HepG2 (cell line): Measurements from ENCODE around the gene NAPSA. TPM values are rescaled to one million over a fixed set of nuclear protein-coding genes. Genes with fewer than 3 reads are reported as not detected.

Source experiments
- ATAC-seq: fragments of 200-7000 bp; cut with Tn5 transposase; 3 replicates; pipeline ENCODE4 v1.9.1; 2020; ENCODE audit warnings: mild to moderate bottlenecking, moderate library complexity
- BruUV-seq: library from RNA; stranded (reverse); fragments of 400-500 nt; replicated peaks from 2 replicates; lab custom pipeline; 2021; lab: Mats Ljungman, UMichigan
- CTCF ChIA-PET: fragments of 300-600 bp; formaldehyde crosslinking; extraction: SDS; loops from one replicate; lab custom pipeline; 2021; ENCODE audit warnings: low total read pairs, inconsistent platforms, low intra/inter-chr PET ratio; lab: Yijun Ruan, JAX
- POLR2A ChIA-PET: fragments of 350-600 bp; sonication (Branson Sonifier 250); formaldehyde crosslinking; loops from one replicate; lab custom pipeline; 2020; ENCODE audit warnings: antibody characterized with exemption, inconsistent platforms; lab: Yijun Ruan, JAX
- DNase-seq: peaks from one replicate; pipeline ENCODE4 v3.0.0-alpha.2; 2015; ENCODE audit warnings: low spot score
- FAIRE-seq: peaks from 3 replicates; lab custom pipeline; 2011; peaks lifted over from hg19 to GRCh38; lab: Jason Lieb, UNC
- H2AFZ ChIP-seq: one replicate; pipeline ENCODE4 v1.6.1; 2011; ENCODE audit warnings: low read length, inconsistent platforms
- H3K27ac ChIP-seq: fragments of 300-600 bp; 3 replicates; pipeline ENCODE4 v1.8.0; 2011; ENCODE audit warnings: mixed run types, mild to moderate bottlenecking, mixed read lengths, low read length, inconsistent platforms; ENCODE audit not compliant: insufficient read depth; ENCODE audit errors: extremely low read length
- H3K27me3 ChIP-seq, 2 experiments: fragments of 200-600 bp in 1 of 2; 2 replicates in 1 of 2; 3 replicates in 1 of 2; pipeline versions ENCODE4 v1.6.0 to v1.8.0; 2011; ENCODE audit warnings: low read length in 2 of 2, mild to moderate bottlenecking in 2 of 2, moderate library complexity in 2 of 2, inconsistent platforms in 1 of 2; ENCODE audit not compliant: insufficient read depth in 2 of 2, control insufficient read depth in 1 of 2
- H3K36me3 ChIP-seq, 2 experiments: fragments of 200-600 bp in 1 of 2; replicated peaks in 1 of 2; 2 replicates in 1 of 2; 3 replicates in 1 of 2; pipeline versions ENCODE4 v1.5.1 to v1.8.0; 2011; ENCODE audit warnings: low read length in 2 of 2, inconsistent platforms in 1 of 2; ENCODE audit not compliant: insufficient read depth in 2 of 2, control insufficient read depth in 1 of 2
- H3K4me1 ChIP-seq: 2 replicates; pipeline ENCODE4 v1.5.1; 2012; ENCODE audit warnings: low read length, inconsistent platforms; ENCODE audit not compliant: insufficient read depth
- H3K4me2 ChIP-seq: 2 replicates; pipeline ENCODE4 v1.6.0; 2011; ENCODE audit warnings: low read depth, low read length, inconsistent platforms
- H3K4me3 ChIP-seq, 3 experiments: fragments of 200-600 bp in 1 of 3; sonication (generic), shearing (Covaris generic) in 1 of 3; replicated peaks in 1 of 3; 2 replicates each; pipeline ENCODE4 v1.5.1; 2011 to 2016; ENCODE audit warnings: low read length in 3 of 3, inconsistent platforms in 2 of 3, low read depth in 2 of 3, mild to moderate bottlenecking in 2 of 3, control low read depth in 1 of 3, mixed read lengths in 1 of 3; ENCODE audit not compliant: insufficient read depth in 1 of 3
- H3K79me2 ChIP-seq: one replicate; pipeline ENCODE4 v1.6.1; 2011; ENCODE audit warnings: low read length, inconsistent platforms; ENCODE audit not compliant: insufficient read depth
- H3K9ac ChIP-seq: 2 replicates; pipeline ENCODE4 v1.6.0; 2011; ENCODE audit warnings: mild to moderate bottlenecking, low read depth, low read length, inconsistent platforms; ENCODE audit not compliant: insufficient read depth
- H3K9me3 ChIP-seq: 2 replicates; pipeline ENCODE4 v1.5.1; 2012; ENCODE audit warnings: mild to moderate bottlenecking, low read length
- H4K20me1 ChIP-seq: 2 replicates; pipeline ENCODE4 v1.6.0; 2011; ENCODE audit warnings: inconsistent platforms, mild to moderate bottlenecking, low read length, moderate library complexity; ENCODE audit not compliant: insufficient read depth
- CHCHD3 ChIP-seq: sonication (generic); formaldehyde crosslinking; IDR thresholded peaks from 2 replicates; pipeline ENCODE4 v1.8.0; 2022; ENCODE audit warnings: mild to moderate bottlenecking, missing genetic modification reagents, moderate library complexity
- FOSL1 ChIP-seq: sonication (generic); formaldehyde crosslinking; IDR thresholded peaks from 2 replicates; pipeline ENCODE4 v1.9.0; 2021; ENCODE audit warnings: missing genetic modification reagents, borderline replicate concordance
- HNRNPLL ChIP-seq: fragments of 200-400 bp; formaldehyde crosslinking; IDR thresholded peaks from 2 replicates; pipeline ENCODE4 v1.6.1; 2017; ENCODE audit warnings: mild to moderate bottlenecking, low read depth, low read length; ENCODE audit not compliant: poor library complexity, severe bottlenecking
- HOXA3 ChIP-seq: sonication (generic); formaldehyde crosslinking; IDR thresholded peaks from 2 replicates; pipeline ENCODE4 v1.5.0; 2020; ENCODE audit warnings: missing genetic modification reagents
- MXI1 ChIP-seq: IDR thresholded peaks from 3 replicates; pipeline ENCODE4 v1.6.1; 2012; ENCODE audit warnings: low read depth, low read length, inconsistent platforms, borderline replicate concordance
- POLR2AphosphoS5 ChIP-seq: IDR thresholded peaks from 2 replicates; pipeline ENCODE4 v1.6.1; 2012; ENCODE audit warnings: low read depth, low read length
- STAG1 ChIP-seq: sonication (generic); formaldehyde crosslinking; IDR thresholded peaks from 2 replicates; pipeline ENCODE4 v1.4.0; 2020; ENCODE audit warnings: missing genetic modification reagents
- WGBS: methylation state at CpG from one replicate; pipeline ENCODE4 v1.1.6; 2017; ENCODE audit warnings: low lambda C conversion rate; 5-methylcytosine and 5-hydroxymethylcytosine counted together
- in situ Hi-C: cut with HindIII; loops from 2 replicates; pipeline ENCODE4 v1.10.0; 2017; ENCODE audit warnings: low pct_unique_long_range_greater_than_20kb; ENCODE audit not compliant: extremely low pct_ligation_motif_present
- intact Hi-C: fragments of 100-400 bp; cut with micrococcal nuclease; formaldehyde crosslinking; loops from one replicate; pipeline ENCODE4 v1.10.0; 2022; ENCODE audit not compliant: unreplicated experiment
- polyA plus RNA-seq, 8 experiments: library from polyadenylated mRNA; depleted of rRNA in 3 of 8; stranded (reverse) in 7 of 8; unstranded in 1 of 8; fragments of >200 nt; fragmentation: Illumina TruSeq in 4 of 8; extraction: Trizol in 4 of 8; gene quantifications; 2 replicates each; pipeline versions ENCODE4 v1.2.1 to v1.2.3, GENCODE V29; 2011 to 2016; ENCODE audit warnings: low read depth in 4 of 8, missing spikeins in 1 of 8, mixed read lengths in 1 of 8; ENCODE audit not compliant: insufficient read depth in 1 of 8
- total RNA-seq, 5 experiments: library from RNA; depleted of rRNA; stranded (reverse); fragments of >200 nt; fragmentation: Illumina TruSeq; extraction: Trizol; gene quantifications; 2 replicates each; pipeline ENCODE4 v1.2.3, GENCODE V29; 2016; ENCODE audit warnings: low read depth in 1 of 5
- TF ChIP-seq, protein P1 (sequence below): sonication (generic); formaldehyde crosslinking; IDR thresholded peaks from 2 replicates; pipeline ENCODE4 v1.5.0; 2020; ENCODE audit warnings: mild to moderate bottlenecking, missing genetic modification reagents, moderate library complexity

The NAPSA gene
- total and polyA plus RNA-seq, 2 of the 13 experiments (the other 11 are each of a cell fraction or from before 2014, with no cell fraction given), result not detected

DNA sequence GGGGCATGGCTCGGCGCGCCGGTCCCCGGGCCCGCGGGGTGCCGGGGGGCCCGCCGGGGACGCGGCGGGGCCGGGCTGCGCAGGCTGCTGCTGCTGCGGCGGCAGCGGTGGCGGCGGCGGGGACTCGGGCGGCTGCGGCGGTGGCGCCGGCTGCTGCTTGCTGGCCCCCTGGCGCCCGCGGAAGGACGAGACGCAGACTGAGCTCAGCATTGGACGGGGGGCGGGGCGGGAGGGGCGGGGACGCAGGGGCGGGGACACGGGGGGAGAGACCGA lies 36.6 kb downstream of the NAPSA start:
- H3K4me1 ChIP-seq, result peaks cover 63% of the 10 kb centered on the region
- no peak for TF ChIP-seq CHCHD3 (CRISPR knock-in tag)
- peak; percentile 11; the same call in 1 of the 2 replicates for TF ChIP-seq STAG1 (CRISPR knock-in tag)
- no peak for TF ChIP-seq POLR2AphosphoS5
- TF ChIP-seq HNRNPLL, result peak; percentile 59
- TF ChIP-seq, protein P1, sequence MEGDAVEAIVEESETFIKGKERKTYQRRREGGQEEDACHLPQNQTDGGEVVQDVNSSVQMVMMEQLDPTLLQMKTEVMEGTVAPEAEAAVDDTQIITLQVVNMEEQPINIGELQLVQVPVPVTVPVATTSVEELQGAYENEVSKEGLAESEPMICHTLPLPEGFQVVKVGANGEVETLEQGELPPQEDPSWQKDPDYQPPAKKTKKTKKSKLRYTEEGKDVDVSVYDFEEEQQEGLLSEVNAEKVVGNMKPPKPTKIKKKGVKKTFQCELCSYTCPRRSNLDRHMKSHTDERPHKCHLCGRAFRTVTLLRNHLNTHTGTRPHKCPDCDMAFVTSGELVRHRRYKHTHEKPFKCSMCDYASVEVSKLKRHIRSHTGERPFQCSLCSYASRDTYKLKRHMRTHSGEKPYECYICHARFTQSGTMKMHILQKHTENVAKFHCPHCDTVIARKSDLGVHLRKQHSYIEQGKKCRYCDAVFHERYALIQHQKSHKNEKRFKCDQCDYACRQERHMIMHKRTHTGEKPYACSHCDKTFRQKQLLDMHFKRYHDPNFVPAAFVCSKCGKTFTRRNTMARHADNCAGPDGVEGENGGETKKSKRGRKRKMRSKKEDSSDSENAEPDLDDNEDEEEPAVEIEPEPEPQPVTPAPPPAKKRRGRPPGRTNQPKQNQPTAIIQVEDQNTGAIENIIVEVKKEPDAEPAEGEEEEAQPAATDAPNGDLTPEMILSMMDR (CRISPR knock-in tag), result peak; percentile 27; the same call in 1 of the 2 replicates
- 0 out of 3 replicates have a peak, but pooled peaks have one; percentile 25 for TF ChIP-seq MXI1
- no peak for TF ChIP-seq FOSL1 (CRISPR knock-in tag)
- TF ChIP-seq HOXA3, result no peak
- TF ChIP-seq, all 625 proteins: peak for 4
- 4% methylated on average over 11 of the region's 40 CpGs for WGBS
- Histone ChIP-seq H3K79me2 (no peaks in the 10 kb centered on the region), H3K4me3 (peak overlapping the region in 2 of 3 experiments; percentile 63 to 75; a peak in 3 of 6 replicates), H3K4me2 (peak overlapping the region; percentile 85; the same call in 1 of the 2 replicates), H3K36me3 (no peaks in the 10 kb centered on the region; a peak in 1 of 5 replicates), H2AFZ (no peak overlapping the region), H3K9me3 (no peaks in the 10 kb centered on the region), H3K27me3 (no peaks in the 10 kb centered on the region), H3K9ac (no peak overlapping the region; the same call in 1 of the 2 replicates), H4K20me1 (peaks cover 7% of the 10 kb centered on the region; the same call in 1 of the 2 replicates), H3K27ac (no peak overlapping the region)
- FAIRE-seq (no peak), DNase-seq (no peak), ATAC-seq (peak; percentile 4)
- ChIA-PET POLR2A (interaction anchor here (0.6 to 1.7 kb wide), 18 partner anchors 9 to 476 kb away, joined by 3 to 10 read pairs (median 4); partner anchors contain the start of genes NR1H2 and POLD1), CTCF (no interaction called here)
- no TSS peak for BruUV-seq
- intact Hi-C loops (loop anchor here (5.0 kb wide), 1 partner anchor 67 kb away; no protein-coding TSS in a partner anchor), in situ Hi-C loops (loop anchor here (5.0 kb wide), 1 partner anchor 67 kb away; no protein-coding TSS in a partner anchor)
